Measurements from ENCODE around the gene HCFC1. TPM values are rescaled to one million over a fixed set of nuclear protein-coding genes. Genes with fewer than 3 reads are reported as not detected.

The HCFC1 gene
- total and polyA plus RNA-seq, 4 donors, result 13.1 to 56.3 (median 35.9) TPM

- no peaks in the 10 kb centered on the region for H3K27me3 ChIP-seq (ENCODE audit: control insufficient read depth, insufficient read depth, low read length)
- no peak for DNase-seq (ENCODE audit: low read depth in 4 of 6, low spot score in 6 of 6)
- no peak overlapping the region for H3K27ac ChIP-seq (ENCODE audit: low read depth, low read length)
- H3K4me1 ChIP-seq (ENCODE audit: control insufficient read depth, insufficient read depth, low read length), result peaks cover 26% of the 10 kb centered on the region
- H3K4me3 ChIP-seq (ENCODE audit: low read depth, low read length), result no peak overlapping the region
- H3K36me3 ChIP-seq (ENCODE audit: control insufficient read depth, insufficient read depth, low read length), result peaks cover 9% of the 10 kb centered on the region
- WGBS (ENCODE audit: insufficient coverage), result 72% methylated on average over 15 of the region's 18 CpGs
- no peaks in the 10 kb centered on the region for H3K9me3 ChIP-seq (ENCODE audit: control insufficient read depth, insufficient read depth, low read length)
Measured at GRCh38 chrX:153903238-153903980, 68.2 kb downstream of the HCFC1 start.

GRCh38 chrX:153902385-153902784 is 69.2 kb downstream of the HCFC1 start:
- 63% methylated on average over 8 of the region's 10 CpGs for WGBS (ENCODE audit: insufficient coverage)
- Histone ChIP-seq H3K36me3 (ENCODE audit: control insufficient read depth, insufficient read depth, low read length) (peaks cover 6% of the 10 kb centered on the region), H3K4me1 (ENCODE audit: control insufficient read depth, insufficient read depth, low read length) (peaks cover 26% of the 10 kb centered on the region), H3K27me3 (ENCODE audit: control insufficient read depth, insufficient read depth, low read length) (no peaks in the 10 kb centered on the region), H3K27ac (ENCODE audit: low read depth, low read length) (no peak overlapping the region), H3K9me3 (ENCODE audit: control insufficient read depth, insufficient read depth, low read length) (no peaks in the 10 kb centered on the region), H3K4me3 (ENCODE audit: low read depth, low read length) (no peak overlapping the region)
- no peak for DNase-seq (ENCODE audit: low read depth in 4 of 6, low spot score in 6 of 6)

GRCh38 chrX:153901753-153902140 is 69.9 kb downstream of the HCFC1 start:
- Histone ChIP-seq H3K36me3 (ENCODE audit: control insufficient read depth, insufficient read depth, low read length) (peaks cover 4% of the 10 kb centered on the region), H3K9me3 (ENCODE audit: control insufficient read depth, insufficient read depth, low read length) (no peaks in the 10 kb centered on the region), H3K4me3 (ENCODE audit: low read depth, low read length) (no peak overlapping the region), H3K27ac (ENCODE audit: low read depth, low read length) (no peak overlapping the region), H3K27me3 (ENCODE audit: control insufficient read depth, insufficient read depth, low read length) (no peaks in the 10 kb centered on the region), H3K4me1 (ENCODE audit: control insufficient read depth, insufficient read depth, low read length) (peaks cover 26% of the 10 kb centered on the region)
- 45% methylated on average over 8 of the region's 8 CpGs for WGBS (ENCODE audit: insufficient coverage)
- no peak for DNase-seq (ENCODE audit: low read depth in 4 of 6, low spot score in 6 of 6)

- no peak for DNase-seq (ENCODE audit: low read depth in 4 of 6, low spot score in 6 of 6)
- no peak overlapping the region for H3K27ac ChIP-seq (ENCODE audit: low read depth, low read length)
- H3K4me1 ChIP-seq (ENCODE audit: control insufficient read depth, insufficient read depth, low read length), result peaks cover 26% of the 10 kb centered on the region
- H3K36me3 ChIP-seq (ENCODE audit: control insufficient read depth, insufficient read depth, low read length), result peaks cover 3% of the 10 kb centered on the region
- H3K27me3 ChIP-seq (ENCODE audit: control insufficient read depth, insufficient read depth, low read length), result no peaks in the 10 kb centered on the region
- H3K9me3 ChIP-seq (ENCODE audit: control insufficient read depth, insufficient read depth, low read length), result peaks cover under 1% of the 10 kb centered on the region
- H3K4me3 ChIP-seq (ENCODE audit: low read depth, low read length), result no peak overlapping the region
- 49% methylated on average over 20 of the region's 26 CpGs for WGBS (ENCODE audit: insufficient coverage)
Measured at GRCh38 chrX:153900831-153901752, 70.5 kb downstream of the HCFC1 start.

- H3K4me3 ChIP-seq (ENCODE audit: low read depth, low read length), result no peak overlapping the region
- peaks cover 19% of the 10 kb centered on the region for H3K4me1 ChIP-seq (ENCODE audit: control insufficient read depth, insufficient read depth, low read length)
- peaks cover 1% of the 10 kb centered on the region for H3K9me3 ChIP-seq (ENCODE audit: control insufficient read depth, insufficient read depth, low read length)
- no peak for DNase-seq (ENCODE audit: low read depth in 4 of 6, low spot score in 6 of 6)
- no peaks in the 10 kb centered on the region for H3K36me3 ChIP-seq (ENCODE audit: control insufficient read depth, insufficient read depth, low read length)
- H3K27ac ChIP-seq (ENCODE audit: low read depth, low read length), result no peak overlapping the region
- no peaks in the 10 kb centered on the region for H3K27me3 ChIP-seq (ENCODE audit: control insufficient read depth, insufficient read depth, low read length)
Measured at GRCh38 chrX:153897899-153898298, 73.7 kb downstream of the HCFC1 start.

Small RNA genes lying within 50 kb of the gene (small RNA-seq; reads per million reads assigned to genes)
- gene MIR3202-1 (ENCODE audit: low replicate concordance), result not detected

Other genes with a start within 250 kb of the HCFC1 start
- 100 to 1,000 TPM; 106 to 121 TPM for gene BCAP31, start 247.4 kb downstream of the HCFC1 start, total RNA-seq
- gene BCAP31, start 247.4 kb downstream of the HCFC1 start, polyA plus RNA-seq (ENCODE audit: insufficient read length in 2 of 2), result 100 to 1,000 TPM; 166 to 173 TPM
- 1 to 10 TPM; 4.1 to 7.7 TPM for gene ABCD1, start 247.0 kb downstream of the HCFC1 start, total RNA-seq
- 10 to 100 TPM in 1 of 2 donors, 1 to 10 TPM in 1; 9.4 to 10.6 TPM for gene ABCD1, start 247.0 kb downstream of the HCFC1 start, polyA plus RNA-seq (ENCODE audit: insufficient read length in 2 of 2)
- gene PLXNB3, start 207.6 kb downstream of the HCFC1 start, total RNA-seq, result 10 to 100 TPM; 14.6 to 21.7 TPM
- gene PLXNB3, start 207.6 kb downstream of the HCFC1 start, polyA plus RNA-seq (ENCODE audit: insufficient read length in 2 of 2), result 100 to 1,000 TPM; 132 to 136 TPM
- 1 to 10 TPM; 1.2 to 1.3 TPM for gene SRPK3, start 190.8 kb downstream of the HCFC1 start, total RNA-seq
- 10 to 100 TPM in 1 of 2 donors, 1 to 10 TPM in 1; 7.5 to 10.6 TPM for gene SRPK3, start 190.8 kb downstream of the HCFC1 start, polyA plus RNA-seq (ENCODE audit: insufficient read length in 2 of 2)
- gene IDH3G, start 177.4 kb downstream of the HCFC1 start, total RNA-seq, result 10 to 100 TPM; 36.3 to 59.0 TPM
- 100 to 1,000 TPM; 122 to 138 TPM for gene IDH3G, start 177.4 kb downstream of the HCFC1 start, polyA plus RNA-seq (ENCODE audit: insufficient read length in 2 of 2)
- gene SSR4, start 177.2 kb downstream of the HCFC1 start, total RNA-seq, result 100 to 1,000 TPM in 1 of 2 donors, 10 to 100 TPM in 1; 95.5 to 317 TPM
- gene SSR4, start 177.2 kb downstream of the HCFC1 start, polyA plus RNA-seq (ENCODE audit: insufficient read length in 2 of 2), result 100 to 1,000 TPM; 166 to 186 TPM
- 10 to 100 TPM; 49.2 to 57.0 TPM for gene PDZD4, start 141.3 kb downstream of the HCFC1 start, total RNA-seq
- 100 to 1,000 TPM; 228 to 243 TPM for gene PDZD4, start 141.3 kb downstream of the HCFC1 start, polyA plus RNA-seq (ENCODE audit: insufficient read length in 2 of 2)
- gene L1CAM, start 85.6 kb downstream of the HCFC1 start, total RNA-seq, result 10 to 100 TPM; 26.3 to 93.3 TPM
- 100 to 1,000 TPM; 165 to 179 TPM for gene L1CAM, start 85.6 kb downstream of the HCFC1 start, polyA plus RNA-seq (ENCODE audit: insufficient read length in 2 of 2)
- gene AVPR2, start 67.1 kb downstream of the HCFC1 start, total RNA-seq, result under 1 TPM in 1 of 2 donors, not detected in 1; 0.11 TPM
- under 1 TPM; 0.21 to 0.24 TPM for gene AVPR2, start 67.1 kb downstream of the HCFC1 start, polyA plus RNA-seq (ENCODE audit: insufficient read length in 2 of 2)
- 10 to 100 TPM; 14.9 to 20.4 TPM for gene ARHGAP4, start 45.6 kb downstream of the HCFC1 start, total RNA-seq
- gene ARHGAP4, start 45.6 kb downstream of the HCFC1 start, polyA plus RNA-seq (ENCODE audit: insufficient read length in 2 of 2), result 10 to 100 TPM; 26.0 to 26.5 TPM
- gene NAA10, start 36.8 kb downstream of the HCFC1 start, total RNA-seq, result 10 to 100 TPM; 26.9 to 60.0 TPM
- 100 to 1,000 TPM; 106 to 115 TPM for gene NAA10, start 36.8 kb downstream of the HCFC1 start, polyA plus RNA-seq (ENCODE audit: insufficient read length in 2 of 2)
- 10 to 100 TPM in 1 of 2 donors, 1 to 10 TPM in 1; 7.0 to 10.4 TPM for gene RENBP, start 27.2 kb downstream of the HCFC1 start, total RNA-seq
- 10 to 100 TPM; 10.2 to 11.6 TPM for gene RENBP, start 27.2 kb downstream of the HCFC1 start, polyA plus RNA-seq (ENCODE audit: insufficient read length in 2 of 2)
- gene TMEM187, start 936 bp upstream of the HCFC1 start, total RNA-seq, result 1 to 10 TPM; 2.0 to 9.0 TPM
- 1 to 10 TPM; 6.8 to 8.9 TPM for gene TMEM187, start 936 bp upstream of the HCFC1 start, polyA plus RNA-seq (ENCODE audit: insufficient read length in 2 of 2)
- gene IRAK1, start 48.1 kb upstream of the HCFC1 start, total RNA-seq, result 10 to 100 TPM; 10.2 to 28.9 TPM
- gene IRAK1, start 48.1 kb upstream of the HCFC1 start, polyA plus RNA-seq (ENCODE audit: insufficient read length in 2 of 2), result 10 to 100 TPM; 65.0 to 68.4 TPM
- gene MECP2, start 125.9 kb upstream of the HCFC1 start, total RNA-seq, result 10 to 100 TPM; 30.7 to 37.7 TPM
- gene MECP2, start 125.9 kb upstream of the HCFC1 start, polyA plus RNA-seq (ENCODE audit: insufficient read length in 2 of 2), result 10 to 100 TPM; 41.8 to 43.3 TPM
- gene OPN1LW, start 172.4 kb upstream of the HCFC1 start, total RNA-seq, result not detected
- not detected for gene OPN1LW, start 172.4 kb upstream of the HCFC1 start, polyA plus RNA-seq (ENCODE audit: insufficient read length in 2 of 2)
- not detected for gene OPN1MW, start 210.8 kb upstream of the HCFC1 start, total RNA-seq
- gene OPN1MW, start 210.8 kb upstream of the HCFC1 start, polyA plus RNA-seq (ENCODE audit: insufficient read length in 2 of 2), result not detected
- not detected for gene OPN1MW2, start 247.9 kb upstream of the HCFC1 start, total RNA-seq
- gene OPN1MW2, start 247.9 kb upstream of the HCFC1 start, polyA plus RNA-seq (ENCODE audit: insufficient read length in 2 of 2), result not detected

Data from spinal cord (tissue), 10 donors.